Endothelial cell of coronary artery (primary cell): ENCODE results near the gene ANKDD1A. TPM values are rescaled to one million over a fixed set of nuclear protein-coding genes. Genes with fewer than 3 reads are reported as not detected.

Source experiments
- total RNA-seq: library from RNA; depleted of rRNA; stranded (reverse); fragments of >200 nt; gene quantifications from 2 replicates; pipeline ENCODE4 v1.2.3, GENCODE V29; 2014

The ANKDD1A gene
- total RNA-seq, result 1.6 and 2.7 TPM in 2 replicates

GRCh38 chr15:64911311-64912186 is at the start of gene ANKDD1A:
Gene ANKDD1A (plus strand): TSS chr15:64911902. CDS start chr15:64911931, 29 bp downstream.

GRCh38 chr15:64989416-64990167 is 77.9 kb downstream of the ANKDD1A start, which contains the start of gene SPG21:
Gene SPG21 (minus strand): TSS chr15:64989914. CDS start chr15:64983569, 6,345 bp downstream.

Other genes with a start within 250 kb of the ANKDD1A start
- gene RBPMS2, start 136.3 kb upstream of the ANKDD1A start, total RNA-seq, result 0.09 TPM in 1 of 2 replicates, not detected in the other
- 6.3 and 8.4 TPM in 2 replicates for gene PIF1, start 86.3 kb upstream of the ANKDD1A start, total RNA-seq
- 21.7 and 23.5 TPM in 2 replicates for gene PLEKHO2, start 70.0 kb upstream of the ANKDD1A start, total RNA-seq
- gene SPG21, start 78.0 kb downstream of the ANKDD1A start, total RNA-seq, result 46.3 and 47.3 TPM in 2 replicates
- gene MTFMT, start 117.7 kb downstream of the ANKDD1A start, total RNA-seq, result 10.3 and 11.5 TPM in 2 replicates
- gene SLC51B, start 133.5 kb downstream of the ANKDD1A start, total RNA-seq, result not detected in 2 replicates
- gene RASL12, start 156.1 kb downstream of the ANKDD1A start, total RNA-seq, result 0.09 TPM in 1 of 2 replicates, not detected in the other
- gene KBTBD13, start 164.8 kb downstream of the ANKDD1A start, total RNA-seq, result not detected in 2 replicates
- 0.90 and 1.9 TPM in 2 replicates for gene UBAP1L, start 203.3 kb downstream of the ANKDD1A start, total RNA-seq
- gene PDCD7, start 221.9 kb downstream of the ANKDD1A start, total RNA-seq, result 10.3 and 12.5 TPM in 2 replicates